Measurements from ENCODE around the gene ERAL1.
"Not testable (repeated sequence)": the region's sequence is repeated elsewhere in the genome, so short reads cannot be mapped to it uniquely, and the experiment has no call there.

Gene ERAL1

GRCh38 chr17:28880572-28880945 lies 25.7 kb downstream of the ERAL1 start:
- no peak for DNase-seq

GRCh38 chr17:28881533-28882056 lies 26.8 kb downstream of the ERAL1 start:
- no peak for DNase-seq

GRCh38 chr17:28882154-28882895 lies 27.5 kb downstream of the ERAL1 start:
- DNase-seq: no peak

GRCh38 chr17:28883967-28884702 lies 29.3 kb downstream of the ERAL1 start:
- DNase-seq: no peak

GRCh38 chr17:28885363-28885762 lies 30.5 kb downstream of the ERAL1 start:
- no peak for DNase-seq

GRCh38 chr17:28885951-28886350 lies 31.1 kb downstream of the ERAL1 start:
- no peak for DNase-seq

GRCh38 chr17:28887871-28888471 lies 33.2 kb downstream of the ERAL1 start:
- no peak for DNase-seq

GRCh38 chr17:28888832-28889231 lies 34.0 kb downstream of the ERAL1 start:
- DNase-seq: no peak

GRCh38 chr17:28889996-28890395 lies 35.2 kb downstream of the ERAL1 start:
- DNase-seq: no peak

GRCh38 chr17:28891201-28891600 lies 36.4 kb downstream of the ERAL1 start:
- DNase-seq: no peak

- DNase-seq: no peak
These were observed 37.2 kb downstream of the ERAL1 start for GRCh38 chr17:28892024-28892423.

GRCh38 chr17:28893248-28894183 lies 38.7 kb downstream of the ERAL1 start:
- DNase-seq: not testable (repeated sequence)

- DNase-seq: no peak
These were observed 41.1 kb downstream of the ERAL1 start for GRCh38 chr17:28895794-28896447.

GRCh38 chr17:28896491-28896883 lies 41.7 kb downstream of the ERAL1 start:
- peak; percentile 33 for DNase-seq

- peak; percentile 72 for DNase-seq
These were observed 42.3 kb downstream of the ERAL1 start, which contains the start of gene FLOT2 for GRCh38 chr17:28896884-28897768. TSS of gene FLOT2 (minus strand) at chr17:28897733. CDS start at chr17:28897574, 159 bp downstream.

GRCh38 chr17:28897769-28898526 lies 43.1 kb downstream of the ERAL1 start:
- peak; percentile 53 for DNase-seq

- no peak for DNase-seq
These were observed 43.7 kb downstream of the ERAL1 start for GRCh38 chr17:28898527-28898955.

GRCh38 chr17:28899212-28899815 lies 44.5 kb downstream of the ERAL1 start:
- DNase-seq: no peak

GRCh38 chr17:28900986-28901726 lies 46.3 kb downstream of the ERAL1 start:
- no peak for DNase-seq

Data from NCI-H2171 treated with DMSO at 0.1 percent for 48 hours (cell line).